ENCODE results near the gene SCYL3. TPM values are rescaled to one million over a fixed set of nuclear protein-coding genes. Genes with fewer than 3 reads are reported as not detected.
"Not testable (repeated sequence)": the region's sequence is repeated elsewhere in the genome, so short reads cannot be mapped to it uniquely, and the experiment has no call there.

SCYL3 gene
- total RNA-seq, 2 experiments from 2014 or later: 16.8 to 17.1 TPM

DNA sequence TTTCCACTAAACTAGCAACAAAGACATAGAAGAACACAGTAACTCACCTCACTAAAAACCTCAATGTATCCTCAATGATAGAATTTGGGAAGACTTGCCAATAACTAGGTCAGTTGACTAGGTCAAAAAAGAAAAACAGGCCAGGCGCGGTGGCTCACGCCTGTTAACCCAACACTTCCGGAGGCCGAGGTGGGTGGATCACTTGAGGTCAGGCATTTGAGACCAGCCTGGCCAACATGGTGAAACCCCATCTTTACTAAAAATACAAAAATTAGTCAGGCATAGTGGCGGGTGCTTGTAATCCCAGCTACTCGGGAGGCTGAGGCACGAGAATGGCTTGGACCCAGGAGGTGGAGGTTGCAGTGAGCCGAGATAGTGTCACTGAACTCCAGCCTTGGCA is 24.5 kb upstream of the SCYL3 start:
- H3K4me1 Mint-ChIP-seq; H3K36me3 Mint-ChIP-seq (ENCODE audit: low read depth); H3K27me3 Mint-ChIP-seq; H3K4me3 Mint-ChIP-seq; H3K9me3 Mint-ChIP-seq; POLR2A ChIA-PET; DNase-seq: not testable (repeated sequence)
- peak overlapping the region; percentile 48 for H3K27ac Mint-ChIP-seq
- CTCF ChIA-PET: interaction anchor here (0.7 kb wide), 1 partner anchor 10 kb away, joined by 5 read pairs; no protein-coding TSS in a partner anchor

DNA sequence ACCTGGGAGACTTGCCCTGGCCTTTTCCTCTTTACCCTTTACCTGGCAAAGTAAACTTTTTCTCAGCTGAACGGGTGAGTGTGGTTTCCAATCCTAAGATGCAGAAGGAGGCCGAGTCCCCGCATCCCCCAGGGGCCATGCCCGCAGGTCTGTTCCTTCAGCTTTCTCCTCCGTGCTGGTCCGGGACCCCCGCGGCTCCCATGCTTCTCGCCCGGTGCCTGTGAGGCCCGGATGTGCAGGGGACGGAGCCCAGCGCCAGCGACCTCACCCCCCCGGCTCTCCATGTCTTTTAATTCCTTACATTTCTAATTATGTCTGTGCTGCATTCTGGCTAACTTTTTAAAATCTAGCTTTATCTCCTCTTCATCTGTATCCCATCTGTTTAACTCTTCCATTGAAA is 21.5 kb upstream of the SCYL3 start:
- H3K4me1 Mint-ChIP-seq: peaks cover 10% of the 10 kb centered on the region
- no peak overlapping the region for H3K4me3 Mint-ChIP-seq
- H3K27ac Mint-ChIP-seq: no peak overlapping the region
- H3K9me3 Mint-ChIP-seq: no peaks in the 10 kb centered on the region
- DNase-seq: no peak
- no peaks in the 10 kb centered on the region for H3K27me3 Mint-ChIP-seq
- ChIA-PET POLR2A (no interaction called here), CTCF (no interaction called here)
- H3K36me3 Mint-ChIP-seq (ENCODE audit: low read depth): no peaks in the 10 kb centered on the region

DNA sequence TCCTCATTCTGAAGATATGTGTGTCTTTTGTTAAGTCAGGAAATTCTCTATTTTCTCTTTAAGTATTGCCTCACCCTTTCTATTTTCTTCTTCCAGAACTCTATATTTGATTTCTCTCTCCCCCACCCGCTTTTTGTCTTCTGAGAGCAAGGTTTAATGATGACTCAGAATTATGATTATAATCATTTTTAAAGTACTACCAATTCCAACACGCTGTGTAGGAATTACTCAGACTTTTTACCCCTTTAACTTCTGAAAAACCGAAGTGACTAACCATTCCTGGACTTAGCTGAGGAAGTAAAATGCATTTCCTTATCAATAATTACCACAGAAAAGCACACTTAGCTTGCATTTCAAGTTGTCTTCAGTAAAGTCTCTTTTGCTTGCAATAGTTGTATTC is 20.8 kb upstream of the SCYL3 start:
- CTCF ChIA-PET: no interaction called here
- Mint-ChIP-seq H3K36me3 (ENCODE audit: low read depth) (no peaks in the 10 kb centered on the region), H3K27me3 (no peaks in the 10 kb centered on the region), H3K27ac (no peak overlapping the region), H3K4me3 (no peak overlapping the region), H3K9me3 (no peaks in the 10 kb centered on the region), H3K4me1 (peaks cover 10% of the 10 kb centered on the region)
- DNase-seq: no peak
- POLR2A ChIA-PET: no interaction called here

DNA sequence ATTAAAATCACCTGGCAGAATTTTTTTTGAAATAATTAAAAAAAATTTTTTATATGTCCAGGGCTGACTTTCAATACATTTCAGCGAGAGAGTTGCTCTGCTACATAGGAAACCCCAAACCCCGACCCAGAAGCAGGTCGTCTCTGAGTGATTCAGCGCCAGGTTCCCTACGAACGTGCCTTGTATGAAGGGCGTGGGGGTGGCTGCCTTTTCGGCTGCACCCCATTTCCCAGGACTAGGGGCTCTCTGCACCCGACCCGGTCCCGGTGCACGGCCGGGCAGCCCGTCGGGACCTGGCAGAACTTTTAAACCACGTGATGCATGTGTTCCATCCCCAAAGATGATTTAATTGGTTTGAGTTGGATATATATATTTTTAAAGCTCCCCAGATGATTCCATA is 15.8 kb upstream of the SCYL3 start:
- ChIA-PET POLR2A (no interaction called here), CTCF (no interaction called here)
- H3K27me3 Mint-ChIP-seq: no peaks in the 10 kb centered on the region
- no peak overlapping the region for H3K27ac Mint-ChIP-seq
- peaks cover 5% of the 10 kb centered on the region for H3K36me3 Mint-ChIP-seq (ENCODE audit: low read depth)
- no peak overlapping the region for H3K4me3 Mint-ChIP-seq
- peaks cover 19% of the 10 kb centered on the region for H3K4me1 Mint-ChIP-seq
- H3K9me3 Mint-ChIP-seq: peaks cover 4% of the 10 kb centered on the region
- no peak for DNase-seq

DNA sequence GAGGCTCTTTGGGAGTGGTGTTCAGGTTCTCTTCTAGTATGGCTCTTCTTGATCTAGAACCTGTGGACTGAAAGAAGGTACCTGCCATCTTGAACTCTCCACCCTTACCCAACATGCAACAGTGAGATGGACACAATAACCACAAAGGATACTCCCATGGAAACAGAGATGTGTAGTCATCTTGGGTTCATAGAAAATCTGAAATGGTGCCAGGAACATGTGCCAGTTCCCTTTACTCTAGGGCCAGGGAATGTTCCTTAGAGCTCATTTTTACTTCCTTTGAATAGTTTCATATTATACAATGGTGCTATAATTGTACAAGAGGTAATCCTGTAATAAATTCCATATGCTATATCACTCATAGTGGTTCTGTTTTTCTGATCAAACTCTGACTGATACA is 13.2 kb upstream of the SCYL3 start:
- peaks cover 11% of the 10 kb centered on the region for H3K9me3 Mint-ChIP-seq
- peaks cover 2% of the 10 kb centered on the region for H3K27me3 Mint-ChIP-seq
- no peak for DNase-seq
- ChIA-PET POLR2A (no interaction called here), CTCF (interaction anchor here (0.7 to 2.6 kb wide), 3 partner anchors 9 to 28 kb away, joined by 3 to 16 read pairs (median 4); partner anchors contain the start of gene SCYL3)
- peaks cover 32% of the 10 kb centered on the region for H3K4me1 Mint-ChIP-seq
- no peak overlapping the region for H3K4me3 Mint-ChIP-seq
- H3K36me3 Mint-ChIP-seq (ENCODE audit: low read depth): peaks cover 7% of the 10 kb centered on the region
- no peak overlapping the region for H3K27ac Mint-ChIP-seq

DNA sequence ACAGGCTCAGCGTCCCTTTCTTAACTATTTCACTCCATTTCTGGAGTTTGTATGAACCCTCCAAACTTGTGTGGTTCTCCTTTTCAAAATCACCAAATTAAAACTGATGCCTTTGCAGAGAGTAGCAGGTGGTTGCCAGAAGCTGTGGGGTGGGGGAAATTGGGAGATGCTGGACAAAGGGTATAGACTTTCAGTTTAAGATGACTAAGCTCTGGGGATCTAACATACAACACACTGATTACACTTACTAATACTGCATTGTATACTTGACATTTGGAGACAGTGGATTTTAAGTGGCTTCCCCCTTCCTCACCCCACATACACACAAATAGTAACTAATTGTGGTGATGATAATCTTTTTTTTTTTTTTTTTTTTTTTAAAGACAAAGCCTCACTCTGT is 11.1 kb upstream of the SCYL3 start:
- ChIA-PET CTCF (interaction anchor here (1.2 kb wide), 1 partner anchor 11 kb away, joined by 4 read pairs; the partner anchor contains the start of gene SCYL3), POLR2A (no interaction called here)
- Mint-ChIP-seq H3K4me3 (no peak overlapping the region), H3K4me1 (peaks cover 29% of the 10 kb centered on the region), H3K27ac (no peak overlapping the region), H3K9me3 (peaks cover 11% of the 10 kb centered on the region), H3K27me3 (peaks cover 9% of the 10 kb centered on the region), H3K36me3 (ENCODE audit: low read depth) (peaks cover 7% of the 10 kb centered on the region)
- DNase-seq: no peak

DNA sequence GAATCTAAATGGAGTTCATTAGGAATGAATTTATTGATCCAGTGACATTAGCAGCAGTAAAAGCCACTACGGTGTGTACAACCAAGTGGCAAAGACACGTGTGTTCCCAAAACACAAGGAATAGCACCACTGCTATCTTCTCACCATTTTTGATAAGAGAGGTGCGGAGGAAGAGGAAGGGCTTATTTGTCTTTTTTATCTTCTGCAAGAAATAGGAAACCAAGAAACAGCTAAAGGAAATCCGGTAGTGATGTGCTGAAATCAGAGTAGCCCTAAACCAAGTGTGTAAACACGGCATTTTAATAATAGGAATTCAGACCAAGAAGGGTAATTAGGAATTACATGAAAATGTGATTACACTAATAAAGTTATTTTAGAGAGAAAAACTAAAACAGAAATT is 9.1 kb upstream of the SCYL3 start:
- H3K9me3 Mint-ChIP-seq: peaks cover 11% of the 10 kb centered on the region
- no peak overlapping the region for H3K27ac Mint-ChIP-seq
- ChIA-PET CTCF (interaction anchor here (0.6 kb wide), 1 partner anchor 471 kb away, joined by 4 read pairs; no protein-coding TSS in a partner anchor), POLR2A (no interaction called here)
- peaks cover 7% of the 10 kb centered on the region for H3K36me3 Mint-ChIP-seq (ENCODE audit: low read depth)
- H3K27me3 Mint-ChIP-seq: peaks cover 13% of the 10 kb centered on the region
- H3K4me3 Mint-ChIP-seq: no peak overlapping the region
- peaks cover 15% of the 10 kb centered on the region for H3K4me1 Mint-ChIP-seq
- DNase-seq: no peak

DNA sequence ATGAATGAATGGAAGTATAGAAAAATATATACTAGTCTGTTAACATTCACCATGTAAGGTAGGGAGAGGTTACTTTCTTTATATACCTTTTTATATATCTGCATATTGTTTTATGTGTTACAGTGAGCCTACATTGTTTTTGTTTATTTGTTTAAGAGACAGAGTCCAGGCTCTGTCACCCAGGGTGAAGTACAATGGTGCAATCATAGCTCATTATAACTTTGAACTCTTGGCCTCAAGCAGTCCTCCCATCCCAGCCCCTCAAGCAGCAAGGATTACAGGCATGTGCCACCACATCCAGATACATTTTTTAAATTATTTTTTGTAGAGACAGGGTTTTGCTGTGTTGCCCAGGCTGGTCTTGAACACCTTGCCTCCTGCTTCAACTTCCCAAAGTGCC is 7.4 kb upstream of the SCYL3 start:
- Mint-ChIP-seq H3K4me3 (no peak overlapping the region), H3K36me3 (ENCODE audit: low read depth) (peaks cover 7% of the 10 kb centered on the region), H3K4me1 (peaks cover 15% of the 10 kb centered on the region), H3K27ac (no peak overlapping the region), H3K27me3 (peaks cover 18% of the 10 kb centered on the region), H3K9me3 (peaks cover 9% of the 10 kb centered on the region)
- POLR2A ChIA-PET: no interaction called here
- CTCF ChIA-PET: no interaction called here
- DNase-seq: no peak

DNA sequence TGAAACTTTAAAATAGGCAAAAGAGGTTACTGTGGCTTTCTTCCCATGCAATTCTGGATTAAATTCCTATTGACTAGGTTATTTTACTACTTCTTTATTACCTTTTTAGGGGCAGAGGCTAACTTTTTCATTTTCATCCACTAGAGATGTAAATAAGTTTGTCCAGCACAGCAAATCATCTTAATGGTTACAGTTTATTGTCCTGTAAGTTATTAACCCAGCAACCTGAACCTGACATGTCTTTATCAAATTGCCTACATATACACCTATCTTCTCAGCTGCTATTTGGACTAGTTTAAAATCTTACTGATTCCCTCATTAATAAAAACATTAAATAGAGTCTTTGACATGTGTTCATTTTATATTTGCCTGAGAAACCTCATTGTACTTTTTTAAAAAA is 6.9 kb upstream of the SCYL3 start:
- peaks cover 15% of the 10 kb centered on the region for H3K4me1 Mint-ChIP-seq
- peaks cover 9% of the 10 kb centered on the region for H3K9me3 Mint-ChIP-seq
- ChIA-PET CTCF (interaction anchor here (4.2 kb wide), 1 partner anchor 7 kb away, joined by 16 read pairs; no protein-coding TSS in a partner anchor), POLR2A (no interaction called here)
- no peak overlapping the region for H3K27ac Mint-ChIP-seq
- DNase-seq: no peak
- H3K4me3 Mint-ChIP-seq: no peak overlapping the region
- peaks cover 18% of the 10 kb centered on the region for H3K27me3 Mint-ChIP-seq
- H3K36me3 Mint-ChIP-seq (ENCODE audit: low read depth): peaks cover 3% of the 10 kb centered on the region

DNA sequence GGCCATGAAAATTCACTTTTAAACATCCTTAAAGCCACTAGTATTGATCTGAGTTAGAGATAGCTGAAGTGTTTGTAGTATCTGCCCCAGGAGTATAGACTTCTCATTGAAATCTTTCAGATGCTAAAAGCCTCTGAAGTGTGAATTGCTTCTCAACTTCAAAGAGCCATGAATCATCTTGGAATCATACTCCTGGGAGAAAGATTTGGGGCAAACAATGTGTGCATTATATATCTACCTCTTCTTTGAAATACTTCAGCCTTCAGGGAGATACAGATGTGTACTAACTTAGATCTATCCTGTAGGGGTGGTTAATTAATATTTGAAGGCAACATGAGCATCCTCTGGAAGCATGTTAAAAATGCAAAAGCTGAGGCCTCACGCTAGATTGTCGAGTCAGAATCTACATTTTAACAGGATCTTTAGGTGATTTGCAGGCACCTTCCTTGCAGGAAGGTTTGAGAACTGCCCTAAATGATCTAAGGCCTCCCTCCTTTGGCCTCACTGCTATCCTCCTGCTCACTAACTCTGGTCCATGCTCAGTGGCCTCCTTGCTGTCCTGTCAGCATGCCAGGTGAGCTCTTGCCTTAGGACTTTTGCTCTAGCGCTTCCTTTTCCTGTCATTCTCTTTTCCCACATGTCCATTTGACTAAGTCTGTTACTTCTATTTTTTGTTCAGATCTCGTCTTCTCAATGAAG is 6.0 kb upstream of the SCYL3 start:
- peaks cover 18% of the 10 kb centered on the region for H3K27me3 Mint-ChIP-seq
- H3K4me3 Mint-ChIP-seq: no peak overlapping the region
- H3K4me1 Mint-ChIP-seq: peaks cover 18% of the 10 kb centered on the region
- peaks cover 1% of the 10 kb centered on the region for H3K36me3 Mint-ChIP-seq (ENCODE audit: low read depth)
- CTCF ChIA-PET: interaction anchor here (1.3 to 4.2 kb wide), 2 partner anchors 8 to 188 kb away, joined by 3 to 16 read pairs; no protein-coding TSS in a partner anchor
- POLR2A ChIA-PET: interaction anchor here (0.6 kb wide), 1 partner anchor 148 kb away, joined by 3 read pairs; no protein-coding TSS in a partner anchor
- H3K9me3 Mint-ChIP-seq: peaks cover 7% of the 10 kb centered on the region
- no peak overlapping the region for H3K27ac Mint-ChIP-seq
- DNase-seq: no peak

DNA sequence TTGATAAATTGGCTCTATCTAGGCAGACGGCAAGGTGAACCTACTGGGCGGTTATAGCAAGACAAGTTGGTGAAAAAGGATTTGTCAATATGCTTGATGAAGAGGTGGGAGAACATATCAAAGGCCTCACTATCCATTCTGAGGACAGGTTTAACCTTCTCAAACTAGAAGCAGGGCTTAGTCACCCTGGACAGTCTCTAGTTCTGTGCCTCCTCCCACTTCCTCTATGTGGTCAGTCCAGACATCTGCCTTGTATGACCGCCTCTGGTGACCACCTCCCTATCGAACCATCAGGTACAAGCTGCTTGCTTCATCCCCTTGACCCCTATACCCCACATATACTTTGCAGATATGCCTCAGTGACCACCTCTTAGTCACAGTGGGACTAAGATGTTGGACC is 2.3 kb upstream of the SCYL3 start:
- Mint-ChIP-seq H3K9me3 (no peaks in the 10 kb centered on the region), H3K27ac (no peak overlapping the region), H3K4me3 (no peak overlapping the region), H3K36me3 (ENCODE audit: low read depth) (peaks cover 5% of the 10 kb centered on the region), H3K27me3 (peaks cover 12% of the 10 kb centered on the region), H3K4me1 (peaks cover 25% of the 10 kb centered on the region)
- POLR2A ChIA-PET: no interaction called here
- DNase-seq: no peak
- CTCF ChIA-PET: interaction anchor here (0.6 to 2.2 kb wide), 2 partner anchors 13 to 82 kb away, joined by 3 to 7 read pairs; no protein-coding TSS in a partner anchor

DNA sequence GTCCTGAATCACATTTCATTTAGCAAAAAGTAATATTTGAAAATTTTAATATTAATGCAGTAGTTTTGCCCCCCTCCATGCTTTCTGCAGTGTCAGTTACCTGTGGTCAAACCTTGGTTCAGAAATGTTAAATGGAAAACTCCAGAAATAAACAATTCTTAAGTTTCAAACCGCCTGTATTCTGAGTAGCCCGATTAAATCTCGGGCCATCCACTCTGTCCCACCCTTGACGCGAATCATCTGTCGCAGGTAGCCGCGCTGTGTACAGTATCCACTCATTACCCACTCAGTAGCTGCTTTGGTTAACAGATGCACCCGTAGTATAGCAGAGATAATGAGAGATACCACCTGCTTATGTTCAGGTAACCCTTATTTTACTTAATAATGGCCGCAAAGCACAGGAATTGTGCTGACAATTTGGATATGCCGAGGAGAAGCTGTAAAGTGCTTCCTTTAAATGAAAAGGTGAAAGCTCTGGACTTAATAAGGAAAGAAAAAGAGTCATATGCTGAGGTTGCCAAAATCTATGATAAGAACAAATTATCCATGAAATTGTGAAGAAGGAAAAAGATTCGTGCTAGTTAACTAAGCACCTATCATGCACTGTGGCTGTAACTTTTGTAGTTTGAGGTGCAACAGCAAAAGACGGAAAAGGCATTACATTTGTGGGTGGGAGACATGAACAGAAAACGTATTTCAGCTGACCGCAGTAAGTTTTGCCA is 889 bp upstream of the SCYL3 start:
- ChIA-PET CTCF (interaction anchor here (1.6 to 2.8 kb wide), 5 partner anchors 11 to 308 kb away, joined by 3 to 7 read pairs (median 4); partner anchors contain the start of gene F5), POLR2A (no interaction called here)
- peaks cover 9% of the 10 kb centered on the region for H3K27me3 Mint-ChIP-seq
- H3K9me3 Mint-ChIP-seq: no peaks in the 10 kb centered on the region
- DNase-seq: no peak
- peak overlapping the region; percentile 77 for H3K4me3 Mint-ChIP-seq
- H3K4me1 Mint-ChIP-seq: peaks cover 37% of the 10 kb centered on the region
- H3K36me3 Mint-ChIP-seq (ENCODE audit: low read depth): peaks cover 7% of the 10 kb centered on the region
- H3K27ac Mint-ChIP-seq: peak overlapping the region; percentile 99
